ENCODE results near the gene ASB4. TPM values are rescaled to one million over a fixed set of nuclear protein-coding genes. Genes with fewer than 3 reads are reported as not detected.

ASB4 gene
- total and polyA plus RNA-seq, 2 experiments from 2014 or later, result not detected

DNA sequence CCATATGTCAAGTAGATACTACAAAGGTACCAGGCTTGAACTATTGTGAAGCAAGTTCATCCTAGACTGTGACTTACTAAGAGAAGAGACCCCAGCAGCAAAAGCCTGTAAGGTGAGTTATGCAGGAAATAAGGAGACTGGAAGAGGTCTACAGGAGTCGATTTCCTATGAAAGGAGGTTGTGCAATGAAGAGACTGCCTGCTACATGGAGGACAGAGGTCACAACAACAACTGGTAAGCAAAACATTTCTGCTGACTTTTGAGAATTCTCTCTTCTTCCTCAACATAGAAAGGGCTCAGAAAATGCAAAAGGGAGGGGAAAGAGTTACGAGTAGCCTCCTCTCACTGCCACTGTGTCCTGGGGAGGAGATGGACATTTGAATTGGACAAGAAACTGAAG is 68.2 kb downstream of the ASB4 start:
- Mint-ChIP-seq H3K4me1 (no peaks in the 10 kb centered on the region), H3K9me3 (peaks cover 4% of the 10 kb centered on the region; the same call in 1 of the 3 replicates), H3K27ac (no peak overlapping the region), H3K27me3 (ENCODE audit: insufficient read depth, low read depth, poor library complexity) (no peaks in the 10 kb centered on the region), H3K4me3 (no peak overlapping the region), H3K36me3 (ENCODE audit: low read depth) (no peaks in the 10 kb centered on the region)
- ATAC-seq, result no peak
- no peak for TF ChIP-seq NANOG (IDR thresholded peaks at IDR 0.05; ENCODE audit: borderline replicate concordance)
- no peak for TF ChIP-seq POLR2AphosphoS5 (IDR thresholded peaks at IDR 0.05; ENCODE audit: low read depth)
- TF ChIP-seq, protein P1, sequence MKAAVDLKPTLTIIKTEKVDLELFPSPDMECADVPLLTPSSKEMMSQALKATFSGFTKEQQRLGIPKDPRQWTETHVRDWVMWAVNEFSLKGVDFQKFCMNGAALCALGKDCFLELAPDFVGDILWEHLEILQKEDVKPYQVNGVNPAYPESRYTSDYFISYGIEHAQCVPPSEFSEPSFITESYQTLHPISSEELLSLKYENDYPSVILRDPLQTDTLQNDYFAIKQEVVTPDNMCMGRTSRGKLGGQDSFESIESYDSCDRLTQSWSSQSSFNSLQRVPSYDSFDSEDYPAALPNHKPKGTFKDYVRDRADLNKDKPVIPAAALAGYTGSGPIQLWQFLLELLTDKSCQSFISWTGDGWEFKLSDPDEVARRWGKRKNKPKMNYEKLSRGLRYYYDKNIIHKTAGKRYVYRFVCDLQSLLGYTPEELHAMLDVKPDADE (IDR thresholded peaks at IDR 0.05), result no peak
- TF ChIP-seq STAT1 (IDR thresholded peaks at IDR 0.05; ENCODE audit: unreplicated experiment), result no peak
- no peaks in the 10 kb centered on the region for H3K4me1 ChIP-seq (ENCODE audit: insufficient read depth)
- no peak overlapping the region for H3K27ac ChIP-seq (ENCODE audit: low read depth)
- H3K9me2 ChIP-seq (ENCODE audit: insufficient read depth), result peaks cover 3% of the 10 kb centered on the region; the same call in 1 of the 2 replicates
- H3K4me2 ChIP-seq, result no peak overlapping the region
- H2AFZ ChIP-seq, result no peak overlapping the region
- no peaks in the 10 kb centered on the region for H3K79me2 ChIP-seq (replicated peaks; ENCODE audit: insufficient read depth)
- no peak overlapping the region for H3K4me3 ChIP-seq
- no peaks in the 10 kb centered on the region for H3F3A ChIP-seq (replicated peaks; ENCODE audit: low read depth)
- H3K36me3 ChIP-seq (ENCODE audit: insufficient read depth), result no peaks in the 10 kb centered on the region
- DNase-seq (ENCODE audit: low spot score), result no peak
- H4K20me1 ChIP-seq (replicated peaks; ENCODE audit: insufficient read depth), result no peaks in the 10 kb centered on the region
- no peaks in the 10 kb centered on the region for H3K27me3 ChIP-seq (ENCODE audit: insufficient read depth)

DNA sequence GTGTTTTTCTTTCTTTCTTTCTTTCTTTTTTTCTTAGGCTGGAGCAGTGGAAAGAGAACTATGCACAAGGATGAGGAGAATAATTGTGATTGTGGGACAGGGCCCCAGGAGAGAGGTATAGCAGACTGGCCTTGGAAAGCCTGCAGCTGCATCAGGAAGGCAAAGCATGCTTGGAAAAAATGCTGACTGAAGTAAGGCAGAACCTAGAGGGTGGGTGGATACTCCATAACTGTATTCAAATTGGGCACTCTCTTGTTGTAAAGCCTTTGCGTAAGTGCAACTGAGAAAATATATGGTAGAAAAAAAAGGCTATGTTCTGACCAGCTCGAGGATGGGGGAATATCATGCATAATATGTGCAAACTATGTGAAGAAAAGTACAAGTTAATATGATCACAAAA is 71.0 kb downstream of the ASB4 start:
- Mint-ChIP-seq H3K27me3 (ENCODE audit: insufficient read depth, low read depth, poor library complexity) (no peaks in the 10 kb centered on the region), H3K27ac (no peak overlapping the region), H3K4me3 (no peak overlapping the region), H3K4me1 (no peaks in the 10 kb centered on the region), H3K9me3 (peaks cover 1% of the 10 kb centered on the region; the same call in 1 of the 3 replicates), H3K36me3 (ENCODE audit: low read depth) (no peaks in the 10 kb centered on the region)
- TF ChIP-seq, protein P1 (IDR thresholded peaks at IDR 0.05), result no peak
- no peak for TF ChIP-seq ZNF331 (CRISPR knock-in tag; IDR thresholded peaks at IDR 0.05; ENCODE audit: low read depth)
- no peak for TF ChIP-seq EZH2phosphoT487 (IDR thresholded peaks at IDR 0.05; ENCODE audit: unreplicated experiment)
- TF ChIP-seq, protein P2, sequence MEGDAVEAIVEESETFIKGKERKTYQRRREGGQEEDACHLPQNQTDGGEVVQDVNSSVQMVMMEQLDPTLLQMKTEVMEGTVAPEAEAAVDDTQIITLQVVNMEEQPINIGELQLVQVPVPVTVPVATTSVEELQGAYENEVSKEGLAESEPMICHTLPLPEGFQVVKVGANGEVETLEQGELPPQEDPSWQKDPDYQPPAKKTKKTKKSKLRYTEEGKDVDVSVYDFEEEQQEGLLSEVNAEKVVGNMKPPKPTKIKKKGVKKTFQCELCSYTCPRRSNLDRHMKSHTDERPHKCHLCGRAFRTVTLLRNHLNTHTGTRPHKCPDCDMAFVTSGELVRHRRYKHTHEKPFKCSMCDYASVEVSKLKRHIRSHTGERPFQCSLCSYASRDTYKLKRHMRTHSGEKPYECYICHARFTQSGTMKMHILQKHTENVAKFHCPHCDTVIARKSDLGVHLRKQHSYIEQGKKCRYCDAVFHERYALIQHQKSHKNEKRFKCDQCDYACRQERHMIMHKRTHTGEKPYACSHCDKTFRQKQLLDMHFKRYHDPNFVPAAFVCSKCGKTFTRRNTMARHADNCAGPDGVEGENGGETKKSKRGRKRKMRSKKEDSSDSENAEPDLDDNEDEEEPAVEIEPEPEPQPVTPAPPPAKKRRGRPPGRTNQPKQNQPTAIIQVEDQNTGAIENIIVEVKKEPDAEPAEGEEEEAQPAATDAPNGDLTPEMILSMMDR (conservative IDR thresholded peaks at IDR 0.05; ENCODE audit: low read depth in 2 of 2), result no peak
- no peak for TF ChIP-seq JUNB (IDR thresholded peaks at IDR 0.05; ENCODE audit: unreplicated experiment)
- no peak for TF ChIP-seq NANOG (IDR thresholded peaks at IDR 0.05; ENCODE audit: borderline replicate concordance)
- TF ChIP-seq EZH2 (IDR thresholded peaks at IDR 0.05; ENCODE audit: low read depth, unreplicated experiment), result no peak
- TF ChIP-seq, protein P3, sequence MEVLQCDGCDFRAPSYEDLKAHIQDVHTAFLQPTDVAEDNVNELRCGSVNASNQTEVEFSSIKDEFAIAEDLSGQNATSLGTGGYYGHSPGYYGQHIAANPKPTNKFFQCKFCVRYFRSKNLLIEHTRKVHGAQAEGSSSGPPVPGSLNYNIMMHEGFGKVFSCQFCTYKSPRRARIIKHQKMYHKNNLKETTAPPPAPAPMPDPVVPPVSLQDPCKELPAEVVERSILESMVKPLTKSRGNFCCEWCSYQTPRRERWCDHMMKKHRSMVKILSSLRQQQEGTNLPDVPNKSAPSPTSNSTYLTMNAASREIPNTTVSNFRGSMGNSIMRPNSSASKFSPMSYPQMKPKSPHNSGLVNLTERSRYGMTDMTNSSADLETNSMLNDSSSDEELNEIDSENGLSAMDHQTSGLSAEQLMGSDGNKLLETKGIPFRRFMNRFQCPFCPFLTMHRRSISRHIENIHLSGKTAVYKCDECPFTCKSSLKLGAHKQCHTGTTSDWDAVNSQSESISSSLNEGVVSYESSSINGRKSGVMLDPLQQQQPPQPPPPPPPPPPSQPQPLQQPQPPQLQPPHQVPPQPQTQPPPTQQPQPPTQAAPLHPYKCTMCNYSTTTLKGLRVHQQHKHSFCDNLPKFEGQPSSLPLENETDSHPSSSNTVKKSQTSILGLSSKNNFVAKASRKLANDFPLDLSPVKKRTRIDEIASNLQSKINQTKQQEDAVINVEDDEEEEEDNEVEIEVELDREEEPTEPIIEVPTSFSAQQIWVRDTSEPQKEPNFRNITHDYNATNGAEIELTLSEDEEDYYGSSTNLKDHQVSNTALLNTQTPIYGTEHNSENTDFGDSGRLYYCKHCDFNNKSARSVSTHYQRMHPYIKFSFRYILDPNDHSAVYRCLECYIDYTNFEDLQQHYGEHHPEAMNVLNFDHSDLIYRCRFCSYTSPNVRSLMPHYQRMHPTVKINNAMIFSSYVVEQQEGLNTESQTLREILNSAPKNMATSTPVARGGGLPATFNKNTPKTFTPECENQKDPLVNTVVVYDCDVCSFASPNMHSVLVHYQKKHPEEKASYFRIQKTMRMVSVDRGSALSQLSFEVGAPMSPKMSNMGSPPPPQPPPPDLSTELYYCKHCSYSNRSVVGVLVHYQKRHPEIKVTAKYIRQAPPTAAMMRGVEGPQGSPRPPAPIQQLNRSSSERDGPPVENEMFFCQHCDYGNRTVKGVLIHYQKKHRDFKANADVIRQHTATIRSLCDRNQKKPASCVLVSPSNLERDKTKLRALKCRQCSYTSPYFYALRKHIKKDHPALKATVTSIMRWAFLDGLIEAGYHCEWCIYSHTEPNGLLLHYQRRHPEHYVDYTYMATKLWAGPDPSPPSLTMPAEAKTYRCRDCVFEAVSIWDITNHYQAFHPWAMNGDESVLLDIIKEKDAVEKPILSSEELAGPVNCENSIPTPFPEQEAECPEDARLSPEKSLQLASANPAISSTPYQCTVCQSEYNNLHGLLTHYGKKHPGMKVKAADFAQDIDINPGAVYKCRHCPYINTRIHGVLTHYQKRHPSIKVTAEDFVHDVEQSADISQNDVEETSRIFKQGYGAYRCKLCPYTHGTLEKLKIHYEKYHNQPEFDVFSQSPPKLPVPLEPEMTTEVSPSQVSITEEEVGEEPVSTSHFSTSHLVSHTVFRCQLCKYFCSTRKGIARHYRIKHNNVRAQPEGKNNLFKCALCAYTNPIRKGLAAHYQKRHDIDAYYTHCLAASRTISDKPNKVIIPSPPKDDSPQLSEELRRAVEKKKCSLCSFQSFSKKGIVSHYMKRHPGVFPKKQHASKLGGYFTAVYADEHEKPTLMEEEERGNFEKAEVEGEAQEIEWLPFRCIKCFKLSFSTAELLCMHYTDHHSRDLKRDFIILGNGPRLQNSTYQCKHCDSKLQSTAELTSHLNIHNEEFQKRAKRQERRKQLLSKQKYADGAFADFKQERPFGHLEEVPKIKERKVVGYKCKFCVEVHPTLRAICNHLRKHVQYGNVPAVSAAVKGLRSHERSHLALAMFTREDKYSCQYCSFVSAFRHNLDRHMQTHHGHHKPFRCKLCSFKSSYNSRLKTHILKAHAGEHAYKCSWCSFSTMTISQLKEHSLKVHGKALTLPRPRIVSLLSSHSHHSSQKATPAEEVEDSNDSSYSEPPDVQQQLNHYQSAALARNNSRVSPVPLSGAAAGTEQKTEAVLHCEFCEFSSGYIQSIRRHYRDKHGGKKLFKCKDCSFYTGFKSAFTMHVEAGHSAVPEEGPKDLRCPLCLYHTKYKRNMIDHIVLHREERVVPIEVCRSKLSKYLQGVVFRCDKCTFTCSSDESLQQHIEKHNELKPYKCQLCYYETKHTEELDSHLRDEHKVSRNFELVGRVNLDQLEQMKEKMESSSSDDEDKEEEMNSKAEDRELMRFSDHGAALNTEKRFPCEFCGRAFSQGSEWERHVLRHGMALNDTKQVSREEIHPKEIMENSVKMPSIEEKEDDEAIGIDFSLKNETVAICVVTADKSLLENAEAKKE (CRISPR knock-in tag; IDR thresholded peaks at IDR 0.05), result no peak
- no peak for TF ChIP-seq POLR2AphosphoS5 (IDR thresholded peaks at IDR 0.05; ENCODE audit: low read depth)
- Histone ChIP-seq H2AFZ (no peak overlapping the region), H3K27ac (ENCODE audit: low read depth) (no peak overlapping the region), H3K4me3 (no peak overlapping the region), H3K9me2 (ENCODE audit: insufficient read depth) (no peaks in the 10 kb centered on the region; the same call in 1 of the 2 replicates), H3K79me2 (replicated peaks; ENCODE audit: insufficient read depth) (no peaks in the 10 kb centered on the region), H3K4me1 (ENCODE audit: insufficient read depth) (no peaks in the 10 kb centered on the region), H3K4me2 (no peak overlapping the region), H3K27me3 (ENCODE audit: insufficient read depth) (no peaks in the 10 kb centered on the region), H3K36me3 (ENCODE audit: insufficient read depth) (no peaks in the 10 kb centered on the region), H4K20me1 (replicated peaks; ENCODE audit: insufficient read depth) (no peaks in the 10 kb centered on the region), H3F3A (replicated peaks; ENCODE audit: low read depth) (no peaks in the 10 kb centered on the region)
- DNase-seq (ENCODE audit: low spot score) (no peak), ATAC-seq (no peak)

Data from GM23338 (cell line).